Thyroid gland (tissue), 4 donors: Measurements from ENCODE around the gene IL17RC. TPM values are rescaled to one million over a fixed set of nuclear protein-coding genes. Genes with fewer than 3 reads are reported as not detected.
A peak's percentile ranks its signal among the peaks of the same experiment; 100 is the strongest.
"Not testable (repeated sequence)": the region's sequence is repeated elsewhere in the genome, so short reads cannot be mapped to it uniquely, and the experiment has no call there.

ENCODE experiments used
- DNase-seq, 2 donors: peaks; one replicate each; pipeline ENCODE4 v3.0.0-alpha.2; 2019
- H3K27ac ChIP-seq, 3 donors: fragments of 200-600 bp; sonication (generic); 1 replicate in 2 of 3; 2 replicates in 1 of 3; pipeline ENCODE4 v1.5.1; 2016 to 2019; ENCODE audit warnings: mild to moderate bottlenecking in 1 of 3, moderate library complexity in 1 of 3
- H3K27me3 ChIP-seq: fragments of 200-600 bp; sonication (generic); one replicate; pipeline ENCODE4 v1.5.1; 2019
- H3K36me3 ChIP-seq, 2 donors: fragments of 200-600 bp; sonication (generic); one replicate each; pipeline ENCODE4 v1.5.1; 2016 to 2019
- H3K4me1 ChIP-seq, 2 donors: fragments of 200-600 bp; sonication (generic); one replicate each; pipeline ENCODE4 v1.5.1; 2017 to 2019
- H3K4me3 ChIP-seq, 3 donors: fragments of 200-600 bp; sonication (generic); replicated peaks in 1 of 3; 1 replicate in 2 of 3; 2 replicates in 1 of 3; pipeline ENCODE4 v1.5.1; 2016; ENCODE audit warnings: mild to moderate bottlenecking in 1 of 3
- H3K9me3 ChIP-seq: fragments of 200-600 bp; sonication (generic); one replicate; pipeline ENCODE4 v1.5.1; 2017
- POLR2A ChIP-seq, 2 donors: fragments of 450-650 bp; IDR thresholded peaks; one replicate each; pipeline ENCODE4 v1.6.1; 2017; ENCODE audit warnings: antibody characterized with exemption in 2 of 2, mild to moderate bottlenecking in 2 of 2, moderate library complexity in 1 of 2
- WGBS, 2 donors: methylation state at CpG; one replicate each; pipeline ENCODE4 v1.1.5; 2017; 5-methylcytosine and 5-hydroxymethylcytosine counted together
- intact Hi-C: fragments of 100-400 bp; cut with DNase I; formaldehyde crosslinking; loops from one replicate; pipeline ENCODE4 v1.15.1; 2023
- total RNA-seq, 4 donors: library from RNA; depleted of rRNA; stranded (reverse); fragments of >200 nt; gene quantifications; one replicate each; pipeline ENCODE4 v1.2.3, GENCODE V29; 2016
- TF ChIP-seq, protein P1 (sequence below), 6 experiments: fragments of 200-600 bp in 3 of 6; fragments of 450-650 bp in 3 of 6; sonication (generic) in 3 of 6; IDR thresholded peaks; one replicate each; pipeline ENCODE4 v1.5.1; 2016 to 2019; ENCODE audit warnings: antibody characterized with exemption in 6 of 6, mild to moderate bottlenecking in 2 of 6, inconsistent platforms in 1 of 6, moderate library complexity in 1 of 6

Gene IL17RC
- total RNA-seq, 4 donors from 2014 or later, result 64.2 to 70.2 (median 68.0) TPM

DNA sequence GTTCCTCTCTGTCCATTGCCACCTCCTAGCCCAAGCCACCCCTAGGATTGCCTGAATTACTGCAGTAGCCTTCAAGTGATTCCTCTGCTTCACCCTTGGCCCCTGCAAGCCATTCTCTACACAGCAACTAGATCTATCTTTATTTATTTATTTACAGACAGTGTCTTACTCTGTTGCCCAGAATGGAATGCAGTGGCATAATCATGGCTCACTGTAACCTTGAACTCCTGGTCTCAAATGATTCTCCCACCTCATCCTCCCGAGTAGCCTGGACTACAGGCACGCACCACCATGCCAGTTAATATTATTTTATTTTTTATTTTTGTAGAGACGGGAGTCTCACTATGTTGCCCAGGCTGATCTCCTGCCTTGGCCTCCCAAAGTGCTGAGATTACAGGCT, 28.4 kb upstream of the IL17RC start:
- no peak overlapping the region for H3K4me3 ChIP-seq
- peaks cover 7 to 12% of the 10 kb centered on the region in 2 donors for H3K36me3 ChIP-seq
- 87 to 88% methylated on average over 3 of the region's 3 CpGs for WGBS, 2 donors
- TF ChIP-seq, protein P1, sequence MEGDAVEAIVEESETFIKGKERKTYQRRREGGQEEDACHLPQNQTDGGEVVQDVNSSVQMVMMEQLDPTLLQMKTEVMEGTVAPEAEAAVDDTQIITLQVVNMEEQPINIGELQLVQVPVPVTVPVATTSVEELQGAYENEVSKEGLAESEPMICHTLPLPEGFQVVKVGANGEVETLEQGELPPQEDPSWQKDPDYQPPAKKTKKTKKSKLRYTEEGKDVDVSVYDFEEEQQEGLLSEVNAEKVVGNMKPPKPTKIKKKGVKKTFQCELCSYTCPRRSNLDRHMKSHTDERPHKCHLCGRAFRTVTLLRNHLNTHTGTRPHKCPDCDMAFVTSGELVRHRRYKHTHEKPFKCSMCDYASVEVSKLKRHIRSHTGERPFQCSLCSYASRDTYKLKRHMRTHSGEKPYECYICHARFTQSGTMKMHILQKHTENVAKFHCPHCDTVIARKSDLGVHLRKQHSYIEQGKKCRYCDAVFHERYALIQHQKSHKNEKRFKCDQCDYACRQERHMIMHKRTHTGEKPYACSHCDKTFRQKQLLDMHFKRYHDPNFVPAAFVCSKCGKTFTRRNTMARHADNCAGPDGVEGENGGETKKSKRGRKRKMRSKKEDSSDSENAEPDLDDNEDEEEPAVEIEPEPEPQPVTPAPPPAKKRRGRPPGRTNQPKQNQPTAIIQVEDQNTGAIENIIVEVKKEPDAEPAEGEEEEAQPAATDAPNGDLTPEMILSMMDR (IDR thresholded peaks at IDR 0.05), result no peak
- TF ChIP-seq POLR2A (IDR thresholded peaks at IDR 0.05), result no peak
- H3K27me3 ChIP-seq, result no peaks in the 10 kb centered on the region
- H3K27ac ChIP-seq, result no peak overlapping the region
- no peaks in the 10 kb centered on the region for H3K9me3 ChIP-seq
- no peak for DNase-seq
- peaks cover 11 to 14% of the 10 kb centered on the region in 2 donors for H3K4me1 ChIP-seq
- intact Hi-C loops, result no loop called here

DNA sequence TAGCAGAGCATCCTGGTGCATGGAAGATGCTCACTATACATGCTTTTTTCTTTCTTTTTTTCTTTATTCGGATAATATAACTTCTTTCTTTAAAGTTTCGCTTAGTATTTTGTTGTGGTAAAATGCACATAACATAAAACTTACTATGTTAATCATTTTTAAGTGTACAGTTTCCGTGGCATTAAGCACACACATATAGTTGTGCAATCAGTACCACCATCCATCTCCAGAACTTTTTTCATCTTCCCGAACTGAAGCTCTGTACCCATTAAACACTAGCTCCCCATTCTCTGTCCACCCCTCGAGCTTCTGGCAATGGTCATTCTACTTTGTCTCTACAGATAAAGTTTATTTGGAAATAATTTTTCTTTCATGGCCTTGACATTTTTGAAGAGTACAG, 27.5 kb upstream of the IL17RC start:
- Histone ChIP-seq H3K27ac (no peak overlapping the region), H3K4me1 (peaks cover 11 to 14% of the 10 kb centered on the region in 2 donors), H3K27me3 (no peaks in the 10 kb centered on the region), H3K36me3 (peaks cover 7 to 13% of the 10 kb centered on the region in 2 donors), H3K4me3 (no peak overlapping the region), H3K9me3 (no peaks in the 10 kb centered on the region)
- intact Hi-C loops, result no loop called here
- TF ChIP-seq POLR2A (IDR thresholded peaks at IDR 0.05), result no peak
- TF ChIP-seq, protein P1 (IDR thresholded peaks at IDR 0.05), result no peak
- WGBS, 2 donors, result 88% methylated on average over 5 of the region's 5 CpGs
- DNase-seq, result no peak

DNA sequence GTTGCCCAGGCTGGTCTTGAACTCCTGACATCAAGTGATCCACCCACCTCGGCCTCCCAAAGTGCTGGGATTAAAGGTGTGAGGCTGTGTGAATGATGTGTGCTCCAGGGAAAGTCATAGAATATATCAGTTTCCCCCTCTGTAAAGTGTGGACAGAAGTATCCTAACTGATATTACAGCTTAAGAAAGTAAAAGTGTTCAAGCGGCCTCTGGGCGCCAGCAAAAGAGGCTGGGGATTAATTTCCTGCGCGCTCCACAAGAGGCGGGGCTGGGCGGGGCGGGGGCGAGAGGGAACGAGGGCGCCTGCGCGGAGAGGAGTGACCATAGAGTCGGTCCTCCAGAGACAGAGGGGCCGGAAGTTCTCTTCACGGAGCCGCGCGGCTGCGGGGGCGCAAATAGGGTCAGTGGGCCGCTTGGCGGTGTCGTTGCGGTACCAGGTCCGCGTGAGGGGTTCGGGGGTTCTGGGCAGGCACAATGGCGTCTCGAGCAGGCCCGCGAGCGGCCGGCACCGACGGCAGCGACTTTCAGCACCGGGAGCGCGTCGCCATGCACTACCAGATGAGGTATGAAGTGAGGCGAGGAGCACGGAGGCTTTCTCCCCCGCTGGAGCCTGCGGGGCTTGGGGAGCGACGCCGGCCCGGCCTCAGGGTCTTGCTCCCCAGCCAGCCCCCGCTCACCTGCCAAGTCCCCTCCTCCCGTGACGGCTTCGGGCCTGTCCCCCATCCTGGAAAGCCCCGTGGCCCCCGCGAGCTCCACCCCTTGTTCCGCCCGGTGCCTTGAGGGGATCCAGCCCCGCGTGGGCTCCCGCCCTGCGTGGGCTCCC, 26.4 kb upstream of the IL17RC start, which contains the start of gene JAGN1:
Gene JAGN1 (plus strand): TSS at position 362 of the 823 bp plus-strand sequence. CDS start 113 bp downstream, at position 475.
- no peaks in the 10 kb centered on the region for H3K27me3 ChIP-seq
- H3K9me3 ChIP-seq, result no peaks in the 10 kb centered on the region
- 1% methylated on average over 26 to 32 of the region's 62 CpGs for WGBS, 2 donors
- intact Hi-C loops, result no loop called here
- TF ChIP-seq, protein P1 (IDR thresholded peaks at IDR 0.05), result no peak
- peak in 1 of 2 donors; percentile 79 for TF ChIP-seq POLR2A (IDR thresholded peaks at IDR 0.05)
- DNase-seq, result peak; percentile 86
- H3K4me3 ChIP-seq, result peak within 1 kb of the TSS; percentile 85 to 97 (median 92)
- peaks cover 7 to 13% of the 10 kb centered on the region in 2 donors for H3K36me3 ChIP-seq
- H3K27ac ChIP-seq, result peak within 1 kb of the TSS; percentile 78 to 94 (median 90)
- peaks cover 11 to 14% of the 10 kb centered on the region in 2 donors for H3K4me1 ChIP-seq

DNA sequence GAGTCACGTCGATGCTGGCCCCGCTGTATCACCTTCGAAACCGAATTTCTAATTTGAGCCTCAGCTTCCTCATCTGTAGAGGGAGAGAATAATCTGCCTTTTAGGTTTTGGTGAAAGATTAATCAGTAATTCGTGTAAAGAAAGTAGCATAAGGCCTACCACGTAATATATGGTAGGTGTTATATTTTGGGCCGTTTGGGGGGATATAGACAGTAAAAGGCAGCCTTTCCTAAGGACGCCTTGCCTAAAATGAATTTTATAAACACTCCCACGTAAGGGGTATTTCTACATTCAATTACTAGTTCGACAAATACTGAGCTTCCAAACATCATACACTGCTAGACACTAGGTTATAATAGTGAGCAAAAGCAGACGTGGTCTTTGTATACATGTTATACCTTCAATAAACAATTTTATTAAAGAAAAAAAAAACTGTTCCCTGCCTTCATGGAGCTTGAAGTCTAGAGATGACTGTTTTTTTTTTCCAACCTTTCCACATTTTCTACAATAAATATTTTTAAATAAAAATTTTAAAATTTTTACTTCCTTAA, 25.8 kb upstream of the IL17RC start:
- Histone ChIP-seq H3K4me1 (peaks cover 11 to 14% of the 10 kb centered on the region in 2 donors), H3K9me3 (no peaks in the 10 kb centered on the region), H3K27me3 (no peaks in the 10 kb centered on the region), H3K27ac (peak overlapping the region; percentile 78 to 94 (median 90)), H3K36me3 (peaks cover 7 to 13% of the 10 kb centered on the region in 2 donors), H3K4me3 (peak overlapping the region; percentile 85 to 97 (median 92))
- no peak for TF ChIP-seq POLR2A (IDR thresholded peaks at IDR 0.05)
- TF ChIP-seq, protein P1 (IDR thresholded peaks at IDR 0.05), result no peak
- 10 to 12% methylated on average over 12 of the region's 12 CpGs for WGBS, 2 donors
- DNase-seq, result no peak
- intact Hi-C loops, result no loop called here

DNA sequence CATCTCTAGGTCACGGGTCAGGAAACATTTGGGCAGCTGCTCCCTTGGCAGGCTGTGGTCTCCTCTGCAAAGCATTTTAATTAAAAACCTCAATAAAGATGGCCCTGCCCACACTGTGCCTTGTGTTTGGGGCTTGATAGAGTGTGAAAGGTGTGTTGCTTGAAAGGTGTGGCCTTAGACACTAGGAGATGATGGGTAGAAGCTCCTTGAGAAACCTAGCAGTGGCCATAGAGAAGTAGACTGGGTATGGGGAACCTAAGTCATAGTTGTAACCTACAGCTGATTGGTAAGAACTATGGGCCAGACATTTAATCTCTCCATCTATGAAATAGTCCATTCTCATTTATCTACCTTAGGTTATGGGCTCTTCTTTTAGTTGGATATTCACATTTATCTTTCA, 23.2 kb upstream of the IL17RC start:
- H3K27ac ChIP-seq, result no peak overlapping the region
- no peak for TF ChIP-seq POLR2A (IDR thresholded peaks at IDR 0.05)
- TF ChIP-seq, protein P1 (IDR thresholded peaks at IDR 0.05), result no peak
- H3K4me1 ChIP-seq, result peaks cover 11 to 14% of the 10 kb centered on the region in 2 donors
- intact Hi-C loops, result no loop called here
- DNase-seq, result no peak
- WGBS, 2 donors, result 85 to 86% methylated on average over 1 of the region's 1 CpG
- no peak overlapping the region for H3K4me3 ChIP-seq
- H3K36me3 ChIP-seq, result peaks cover 7 to 13% of the 10 kb centered on the region in 2 donors
- no peaks in the 10 kb centered on the region for H3K9me3 ChIP-seq
- H3K27me3 ChIP-seq, result no peaks in the 10 kb centered on the region

DNA sequence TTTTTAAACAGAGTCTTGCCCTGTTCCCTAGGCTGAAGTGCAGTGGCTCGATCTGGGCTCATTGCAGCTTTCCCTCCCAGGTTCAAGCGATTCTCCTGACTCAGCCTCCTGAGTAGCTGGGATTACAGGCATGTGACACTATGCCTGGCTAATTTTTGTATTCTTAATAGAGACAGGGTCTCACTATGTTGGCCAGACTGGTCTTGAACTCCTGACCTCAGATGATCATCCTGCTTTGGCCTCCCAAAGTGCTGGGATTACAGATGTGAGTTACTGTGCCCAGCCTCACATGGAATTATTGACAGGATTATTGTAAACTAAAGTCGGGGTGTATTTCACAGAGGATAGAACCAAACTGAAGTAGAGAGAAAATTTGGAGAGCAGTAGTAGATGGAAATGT, 21.2 kb upstream of the IL17RC start:
- Histone ChIP-seq H3K4me1 (peaks cover 11% of the 10 kb centered on the region in 2 donors), H3K36me3 (peaks cover 7 to 13% of the 10 kb centered on the region in 2 donors)
- H3K4me3 ChIP-seq, H3K27me3 ChIP-seq, DNase-seq, H3K27ac ChIP-seq, H3K9me3 ChIP-seq, intact Hi-C loops: not testable (repeated sequence)
- WGBS, 2 donors, result 92 to 93% methylated on average over 3 of the region's 3 CpGs

DNA sequence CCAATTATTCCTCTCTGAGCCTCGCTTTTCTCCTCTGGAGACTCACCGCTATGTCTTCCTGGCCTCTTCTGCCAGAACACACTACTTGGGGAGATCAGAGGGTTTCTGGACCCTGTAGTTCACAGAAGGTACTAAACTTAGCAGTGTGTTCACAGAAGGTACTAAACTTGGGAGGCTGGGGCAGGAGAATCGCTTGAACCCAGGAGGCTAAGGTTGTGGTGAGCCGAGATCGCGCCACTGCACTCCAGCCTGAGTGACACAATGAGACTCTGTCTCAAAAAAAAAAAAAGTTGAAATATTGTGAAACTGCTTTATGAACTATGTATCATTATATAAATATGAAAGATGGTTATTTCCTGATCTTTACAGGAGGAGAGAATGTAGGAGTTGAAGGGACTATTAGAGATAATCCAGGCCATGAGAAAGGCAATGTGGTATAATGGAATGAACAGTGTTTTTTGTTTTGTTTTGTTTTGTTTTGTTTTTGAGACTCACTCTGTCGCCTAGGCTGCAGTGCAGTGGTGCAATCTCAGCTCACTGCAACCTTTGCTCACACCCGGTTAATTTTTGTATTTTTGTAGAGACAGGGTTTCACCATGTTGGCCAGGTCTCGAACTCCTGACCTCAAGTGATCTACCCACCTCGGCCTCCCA, 20.0 kb upstream of the IL17RC start:
- WGBS, 2 donors, result 94 to 96% methylated on average over 10 of the region's 10 CpGs
- H3K9me3 ChIP-seq, H3K27me3 ChIP-seq, H3K27ac ChIP-seq, intact Hi-C loops, DNase-seq, H3K4me3 ChIP-seq, H3K4me1 ChIP-seq: not testable (repeated sequence)
- H3K36me3 ChIP-seq, result peaks cover 7 to 13% of the 10 kb centered on the region in 2 donors
